H1 (cell line): ENCODE measurements around the gene RPS6KA5. TPM values are rescaled to one million over a fixed set of nuclear protein-coding genes. Genes with fewer than 3 reads are reported as not detected.

Experiments
- CTCF ChIA-PET: fragments of 300-600 bp; sonication (Branson Sonifier 250); formaldehyde crosslinking; loops from one replicate; lab custom pipeline; 2021; ENCODE audit not compliant: partially characterized antibody; lab: Charles Lee
- POLR2A ChIA-PET: fragments of 300-600 bp; sonication (Branson Sonifier 250); formaldehyde crosslinking; loops from one replicate; lab custom pipeline; 2021; ENCODE audit warnings: inconsistent platforms; ENCODE audit not compliant: partially characterized antibody; lab: Charles Lee
- DNase-seq, 2 experiments: peaks; one replicate each; pipeline versions ENCODE4 v3.0.0 to v3.0.0-alpha.2; 2010 to 2022; ENCODE audit warnings: low spot score in 2 of 2, low read depth in 1 of 2, mixed read lengths in 1 of 2
- FAIRE-seq: peaks from 2 replicates; lab custom pipeline; 2011; peaks lifted over from hg19 to GRCh38; lab: Jason Lieb, UNC
- H2AFZ ChIP-seq: 2 replicates; pipeline ENCODE4 v1.8.1; 2012; ENCODE audit warnings: low read length, inconsistent platforms
- H2AK5ac ChIP-seq: 2 replicates; pipeline ENCODE4 v1.6.1; 2013; ENCODE audit warnings: low read depth, low read length
- H2BK120ac ChIP-seq: replicated peaks from 2 replicates; pipeline ENCODE3; 2013; ENCODE audit warnings: low read depth, low read length, inconsistent platforms
- H2BK12ac ChIP-seq: 2 replicates; pipeline ENCODE4 v1.6.1; 2013; ENCODE audit warnings: low read depth, low read length
- H2BK15ac ChIP-seq: 2 replicates; pipeline ENCODE4 v1.6.1; 2013; ENCODE audit warnings: low read length
- H2BK20ac ChIP-seq: 2 replicates; pipeline ENCODE4 v1.6.1; 2013; ENCODE audit warnings: low read length
- H2BK5ac ChIP-seq: 2 replicates; pipeline ENCODE4 v1.6.1; 2013; ENCODE audit warnings: low read depth, low read length
- H3K14ac ChIP-seq: 2 replicates; pipeline ENCODE4 v1.6.1; 2013; ENCODE audit warnings: inconsistent platforms; ENCODE audit not compliant: insufficient read length
- H3K18ac ChIP-seq: 2 replicates; pipeline ENCODE4 v1.6.1; 2013; ENCODE audit warnings: low read length; ENCODE audit errors: extremely low read depth
- H3K23ac ChIP-seq: 2 replicates; pipeline ENCODE4 v1.6.1; 2013; ENCODE audit warnings: inconsistent platforms; ENCODE audit not compliant: insufficient read length
- H3K23me2 ChIP-seq: 2 replicates; pipeline ENCODE4 v1.6.1; 2013; ENCODE audit warnings: low read depth, low read length
- H3K27ac ChIP-seq: 2 replicates; pipeline ENCODE4 v1.6.1; 2011; ENCODE audit warnings: low read depth, low read length, inconsistent platforms
- H3K27me3 ChIP-seq, 4 experiments: replicated peaks in 1 of 4; 1 replicate in 1 of 4; 2 replicates in 3 of 4; pipeline versions ENCODE4 v1.6.1 to v1.8.1; 2011 to 2013; ENCODE audit warnings: low read length in 3 of 4, mild to moderate bottlenecking in 3 of 4, inconsistent platforms in 2 of 4, mixed read lengths in 2 of 4, moderate library complexity in 1 of 4; ENCODE audit not compliant: control insufficient read depth in 3 of 4, insufficient read depth in 3 of 4; ENCODE audit errors: extremely low read depth in 1 of 4
- H3K36me3 ChIP-seq, 4 experiments: 2 replicates each; pipeline versions ENCODE4 v1.6.1 to v1.8.1; 2011 to 2013; ENCODE audit warnings: mild to moderate bottlenecking in 4 of 4, low read length in 3 of 4, moderate library complexity in 2 of 4, control low read depth in 1 of 4, inconsistent platforms in 1 of 4; ENCODE audit not compliant: insufficient read depth in 4 of 4, control insufficient read depth in 2 of 4
- H3K4ac ChIP-seq: replicated peaks from 2 replicates; pipeline ENCODE3; 2013; ENCODE audit warnings: low read length, low read depth, mixed read lengths, inconsistent platforms; ENCODE audit not compliant: insufficient read length
- H3K4me1 ChIP-seq, 4 experiments: replicated peaks in 1 of 4; 1 replicate in 1 of 4; 2 replicates in 3 of 4; pipeline versions ENCODE4 v1.6.1 to v1.8.1; 2011 to 2013; ENCODE audit warnings: low read length in 3 of 4, inconsistent platforms in 2 of 4, mixed read lengths in 1 of 4; ENCODE audit not compliant: insufficient read depth in 4 of 4, control insufficient read depth in 3 of 4
- H3K4me2 ChIP-seq, 2 experiments: 2 replicates each; pipeline versions ENCODE4 v1.6.1 to v1.8.1; 2011 to 2013; ENCODE audit warnings: low read depth in 2 of 2, low read length in 2 of 2, control low read depth in 1 of 2, inconsistent platforms in 1 of 2, mild to moderate bottlenecking in 1 of 2; ENCODE audit not compliant: insufficient read depth in 1 of 2
- H3K4me3 ChIP-seq, 4 experiments: fragments of 200-600, 300-600 bp in 1 of 4; sonication (generic), shearing (Covaris generic), sonication (Bioruptor Twin) in 1 of 4; 2 replicates each; pipeline versions ENCODE4 v1.5.1 to v1.8.1; 2011 to 2016; ENCODE audit warnings: low read length in 4 of 4, low read depth in 3 of 4, control low read depth in 2 of 4, inconsistent platforms in 2 of 4, mild to moderate bottlenecking in 2 of 4, mixed read lengths in 1 of 4, moderate library complexity in 1 of 4; ENCODE audit not compliant: insufficient read depth in 2 of 4; ENCODE audit errors: extremely low read depth in 1 of 4
- H3K56ac ChIP-seq: replicated peaks from 2 replicates; pipeline ENCODE3; 2013; ENCODE audit warnings: low read depth, mild to moderate bottlenecking, mixed read lengths, low read length, inconsistent platforms; ENCODE audit not compliant: insufficient read length
- H3K79me1 ChIP-seq: 2 replicates; pipeline ENCODE4 v1.6.1; 2013; ENCODE audit warnings: low read depth, low read length, control low read depth
- H3K79me2 ChIP-seq, 2 experiments: 2 replicates each; pipeline versions ENCODE4 v1.6.1 to v1.8.1; 2012 to 2013; ENCODE audit warnings: low read length in 2 of 2, mild to moderate bottlenecking in 2 of 2, inconsistent platforms in 1 of 2; ENCODE audit not compliant: insufficient read depth in 2 of 2, control insufficient read depth in 1 of 2
- H3K9ac ChIP-seq, 4 experiments: replicated peaks in 1 of 4; 1 replicate in 1 of 4; 2 replicates in 3 of 4; pipeline versions ENCODE4 v1.6.1 to v1.8.1; 2011 to 2013; ENCODE audit warnings: low read depth in 3 of 4, low read length in 3 of 4, control low read depth in 2 of 4, mild to moderate bottlenecking in 2 of 4, moderate library complexity in 2 of 4, inconsistent platforms in 1 of 4; ENCODE audit errors: extremely low read depth in 1 of 4
- H3K9me3 ChIP-seq, 2 experiments: 2 replicates each; pipeline versions ENCODE4 v1.6.1 to v1.8.1; 2012 to 2013; ENCODE audit warnings: mild to moderate bottlenecking in 2 of 2, moderate library complexity in 2 of 2, control low read depth in 1 of 2, inconsistent platforms in 1 of 2, low read depth in 1 of 2, low read length in 1 of 2, mixed read lengths in 1 of 2; ENCODE audit not compliant: insufficient read depth in 2 of 2
- H4K20me1 ChIP-seq, 2 experiments: replicated peaks in 1 of 2; 2 replicates each; pipeline versions ENCODE3 to v1.8.1; 2011 to 2013; ENCODE audit warnings: inconsistent platforms in 2 of 2, low read length in 2 of 2, mild to moderate bottlenecking in 1 of 2; ENCODE audit not compliant: insufficient read depth in 2 of 2, control insufficient read depth in 1 of 2
- H4K5ac ChIP-seq: 2 replicates; pipeline ENCODE4 v1.6.1; 2013; ENCODE audit warnings: low read length, low read depth, mixed read lengths, inconsistent platforms; ENCODE audit not compliant: insufficient read length
- H4K8ac ChIP-seq: 2 replicates; pipeline ENCODE4 v1.8.0; 2013; ENCODE audit warnings: mild to moderate bottlenecking, moderate library complexity, low read length, inconsistent platforms; ENCODE audit not compliant: insufficient read depth; ENCODE audit errors: extremely low read depth
- H4K91ac ChIP-seq: replicated peaks from 2 replicates; pipeline ENCODE3; 2013; ENCODE audit warnings: low read length, mixed read lengths, inconsistent platforms; ENCODE audit not compliant: insufficient read length
- BACH1 ChIP-seq: IDR thresholded peaks from 2 replicates; pipeline ENCODE4 v1.6.1; 2012; ENCODE audit warnings: low read length, improper control_type of control experiment
- BRCA1 ChIP-seq: IDR thresholded peaks from 2 replicates; pipeline ENCODE4 v1.6.1; 2012; ENCODE audit warnings: low read depth, low read length, improper control_type of control experiment
- CEBPB ChIP-seq: IDR thresholded peaks from 2 replicates; pipeline ENCODE4 v1.6.1; 2012; ENCODE audit warnings: low read depth, low read length
- CHD1 ChIP-seq: IDR thresholded peaks from 2 replicates; pipeline ENCODE4 v1.6.1; 2012; ENCODE audit warnings: low read depth, low read length, improper control_type of control experiment
- CTBP2 ChIP-seq: IDR thresholded peaks from 2 replicates; pipeline ENCODE4 v1.7.0; 2011; ENCODE audit warnings: borderline replicate concordance, mild to moderate bottlenecking, moderate library complexity, mixed read lengths, low read length; ENCODE audit not compliant: insufficient read depth, insufficient read length
- POLR2A ChIP-seq, 2 experiments: IDR thresholded peaks; 1 replicate in 1 of 2; 2 replicates in 1 of 2; pipeline ENCODE4 v1.6.1; 2011; ENCODE audit warnings: low read depth in 2 of 2, low read length in 2 of 2, mild to moderate bottlenecking in 2 of 2; ENCODE audit errors: control extremely low read depth in 1 of 2
- RXRA ChIP-seq: IDR thresholded peaks from 2 replicates; pipeline ENCODE4 v1.6.1; 2011; ENCODE audit warnings: low read depth, mild to moderate bottlenecking, low read length, moderate library complexity; ENCODE audit not compliant: insufficient read depth
- SP1 ChIP-seq: IDR thresholded peaks from 2 replicates; pipeline ENCODE4 v1.6.1; 2011; ENCODE audit warnings: low read depth, low read length
- TAF1 ChIP-seq: IDR thresholded peaks from 2 replicates; pipeline ENCODE4 v1.6.1; 2011; ENCODE audit warnings: mild to moderate bottlenecking, low read depth, low read length
- WGBS, 2 experiments: shearing (Covaris generic) in 1 of 2; methylation state at CpG; one replicate each; pipeline versions ENCODE4 v1.1.6 to v1.1.7; 2013 to 2015; ENCODE audit warnings: low lambda C conversion rate in 2 of 2, mixed read lengths in 2 of 2, inconsistent platforms in 1 of 2, low coverage in 1 of 2, missing lambda C conversion rate in 1 of 2; ENCODE audit not compliant: insufficient replicate concordance in 2 of 2, insufficient coverage in 1 of 2, insufficient read length in 1 of 2; ENCODE audit errors: extremely low coverage in 1 of 2, missing lambda C conversion rate in 1 of 2; 5-methylcytosine and 5-hydroxymethylcytosine counted together
- polyA plus RNA-seq, 7 experiments: library from polyadenylated mRNA; depleted of rRNA in 3 of 7; stranded (reverse) in 5 of 7; unstranded in 2 of 7; fragments of >200 nt in 5 of 7; fragments of 200-250 nt in 2 of 7; gene quantifications; 1 replicate in 5 of 7; 2 replicates in 1 of 7; 4 replicates in 1 of 7; pipeline versions ENCODE4 v1.2.1 to v1.2.3, GENCODE V29; 2011 to 2013; ENCODE audit warnings: missing spikeins in 2 of 7, mixed read lengths in 2 of 7
- total RNA-seq: library from RNA; stranded (reverse); fragmentation: NEBNext Ultra II Directional; extraction: Animal tissue kit (Norgen Biotek cat#: 25700); gene quantifications from 2 replicates; pipeline ENCODE4 v1.2.1, GENCODE V29; 2021
- TF ChIP-seq, protein P1 (sequence below): IDR thresholded peaks from 2 replicates; pipeline ENCODE4 v1.6.1; 2011; ENCODE audit warnings: low read length, improper control_type of control experiment

RPS6KA5 gene
- total and polyA plus RNA-seq, 2 of the 8 experiments (the other 6 are each of a cell fraction or from before 2014, with no cell fraction given), result 0.85 to 3.1 TPM

GRCh38 chr14:90804292-90805083 lies 256.0 kb downstream of the RPS6KA5 start:
- DNase-seq (no peak), FAIRE-seq (no peak)
- Histone ChIP-seq H2BK120ac (no peak overlapping the region), H3K23ac (no peak overlapping the region), H4K91ac (peak overlapping the region; percentile 0), H3K4ac (peak overlapping the region; percentile 1), H3K9ac (no peak overlapping the region), H4K8ac (peak overlapping the region; percentile 60; the same call in 1 of the 2 replicates), H3K79me1 (peaks cover 5% of the 10 kb centered on the region; the same call in 1 of the 2 replicates), H3K23me2 (no peaks in the 10 kb centered on the region), H3K4me1 (peaks cover 0 to 8% (median 1%) of the 10 kb centered on the region in 4 experiments; a peak in 3 of 7 replicates), H2BK12ac (no peak overlapping the region; the same call in 1 of the 2 replicates), H3K27me3 (no peaks in the 10 kb centered on the region), H3K56ac (no peak overlapping the region), H3K4me3 (no peak overlapping the region), H3K27ac (no peak overlapping the region), H2BK15ac (0 out of 2 replicates have a peak overlapping the region, but pooled peaks have one; percentile 31), H3K4me2 (no peak overlapping the region), H3K9me3 (no peaks in the 10 kb centered on the region), H3K36me3 (no peaks in the 10 kb centered on the region), H2AFZ (no peak overlapping the region), H3K18ac (peak overlapping the region; percentile 19), H3K14ac (no peak overlapping the region), H2BK5ac (peak overlapping the region; percentile 82), H4K5ac (no peak overlapping the region), H2AK5ac (0 out of 2 replicates have a peak overlapping the region, but pooled peaks have one; percentile 49), H2BK20ac (no peak overlapping the region), H3K79me2 (peaks cover 0 to 3% of the 10 kb centered on the region in 2 experiments; a peak in 1 of 4 replicates), H4K20me1 (no peaks in the 10 kb centered on the region)
- ChIA-PET CTCF (interaction anchor here (0.6 to 2.5 kb wide), 8 partner anchors 9 to 482 kb away, joined by 3 to 10 read pairs (median 5); partner anchors contain the start of gene TTC7B), POLR2A (interaction anchor here (0.9 to 1.2 kb wide), 2 partner anchors 9 to 13 kb away, joined by 3 to 5 read pairs; no protein-coding TSS in a partner anchor)
- 90% methylated on average over 15 of the region's 18 CpGs; no CpG with 5 or more reads in 1 of the 2 experiments for WGBS, 2 experiments
- TF ChIP-seq CTBP2 (no peak), RXRA (no peak), TAF1 (no peak), SP1 (no peak), BRCA1 (no peak), CHD1 (no peak), CEBPB (no peak), BACH1 (no peak), POLR2A (IDR thresholded peaks at IDR 0.05; ENCODE audit: control extremely low read depth in 1 of 2, low read depth in 2 of 2, low read length in 2 of 2) (no peak)
- TF ChIP-seq, protein P1, sequence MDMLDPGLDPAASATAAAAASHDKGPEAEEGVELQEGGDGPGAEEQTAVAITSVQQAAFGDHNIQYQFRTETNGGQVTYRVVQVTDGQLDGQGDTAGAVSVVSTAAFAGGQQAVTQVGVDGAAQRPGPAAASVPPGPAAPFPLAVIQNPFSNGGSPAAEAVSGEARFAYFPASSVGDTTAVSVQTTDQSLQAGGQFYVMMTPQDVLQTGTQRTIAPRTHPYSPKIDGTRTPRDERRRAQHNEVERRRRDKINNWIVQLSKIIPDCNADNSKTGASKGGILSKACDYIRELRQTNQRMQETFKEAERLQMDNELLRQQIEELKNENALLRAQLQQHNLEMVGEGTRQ, result no peak
